Stimulated activated CD4-positive, alpha-beta T cell treated with anti-CD3 and anti-CD28 coated beads, Interleukin-1b, Interleukin-23, amount 100 ng/mL, for 24 hours (primary cell): ENCODE measurements around the gene GGCX.

Experiments
- DNase-seq, 4 experiments: peaks; one replicate each; pipeline ENCODE4 v3.0.0-alpha.2; 2020; ENCODE audit warnings: low read depth in 4 of 4, low spot score in 1 of 4

The GGCX gene

GRCh38 chr2:85541753-85542457 is 19.4 kb downstream of the GGCX start:
- DNase-seq = no peak

- DNase-seq = no peak
Observed at GRCh38 chr2:85541262-85541661, 20.0 kb downstream of the GGCX start.

- DNase-seq = no peak
Observed at GRCh38 chr2:85540133-85540648, 21.1 kb downstream of the GGCX start.

- DNase-seq = peak; percentile 50 to 70 (median 59)
Observed at GRCh38 chr2:85539361-85540132, 21.7 kb downstream of the GGCX start.

GRCh38 chr2:85538507-85539360 is 22.6 kb downstream of the GGCX start, which contains the start of gene MAT2A:
Gene MAT2A, plus strand, starts transcription at chr2:85539168. Its CDS starts 120 bp downstream, at chr2:85539288.
- DNase-seq = peak; percentile 76 to 92 (median 84)

- peak in 1 of 4 experiments; percentile 26 for DNase-seq
Observed at GRCh38 chr2:85537600-85538506, 23.4 kb downstream of the GGCX start.

- DNase-seq = no peak
Observed at GRCh38 chr2:85536479-85536878, 24.8 kb downstream of the GGCX start.

GRCh38 chr2:85534881-85535280 is 26.4 kb downstream of the GGCX start:
- DNase-seq = no peak

- no peak for DNase-seq
Observed at GRCh38 chr2:85534099-85534498, 27.2 kb downstream of the GGCX start.

- no peak for DNase-seq
Observed at GRCh38 chr2:85531589-85531988, 29.7 kb downstream of the GGCX start.

- DNase-seq = no peak
Observed at GRCh38 chr2:85529809-85530208, 31.5 kb downstream of the GGCX start.

- DNase-seq = no peak
Observed at GRCh38 chr2:85528355-85528754, 32.9 kb downstream of the GGCX start.

GRCh38 chr2:85527787-85528186 is 33.5 kb downstream of the GGCX start:
- DNase-seq = no peak

GRCh38 chr2:85525567-85525966 is 35.7 kb downstream of the GGCX start:
- no peak for DNase-seq

GRCh38 chr2:85525029-85525428 is 36.3 kb downstream of the GGCX start:
- DNase-seq = no peak

- no peak for DNase-seq
Observed at GRCh38 chr2:85524336-85524908, 36.9 kb downstream of the GGCX start.

GRCh38 chr2:85523903-85524335 is 37.4 kb downstream of the GGCX start:
- DNase-seq = no peak

- DNase-seq = no peak
Observed at GRCh38 chr2:85523062-85523902, 38.0 kb downstream of the GGCX start.

- DNase-seq = no peak
Observed at GRCh38 chr2:85522090-85522647, 39.1 kb downstream of the GGCX start.
